ENCODE results near the gene PCARE. TPM values are rescaled to one million over a fixed set of nuclear protein-coding genes. Genes with fewer than 3 reads are reported as not detected.

Gene PCARE
- total RNA-seq, 1 donor from 2014 or later: not detected

GRCh38 chr2:29040552-29040951 lies 33.8 kb downstream of the PCARE start:
- DNase-seq (ENCODE audit: low spot score) (no peak), ATAC-seq (no peak)

GRCh38 chr2:29039718-29040480 lies 34.4 kb downstream of the PCARE start:
- DNase-seq (ENCODE audit: low spot score): no peak
- ATAC-seq: no peak

GRCh38 chr2:29035016-29035745 lies 39.1 kb downstream of the PCARE start:
- DNase-seq (ENCODE audit: low spot score) (no peak), ATAC-seq (no peak)

GRCh38 chr2:29033656-29034055 lies 40.7 kb downstream of the PCARE start:
- ATAC-seq (no peak), DNase-seq (ENCODE audit: low spot score) (no peak)

- DNase-seq (ENCODE audit: low spot score) (no peak), ATAC-seq (no peak)
These were observed 41.2 kb downstream of the PCARE start for GRCh38 chr2:29033172-29033571.

GRCh38 chr2:29032189-29032588 lies 42.1 kb downstream of the PCARE start:
- ATAC-seq: no peak

GRCh38 chr2:29031046-29031445 lies 43.3 kb downstream of the PCARE start:
- no peak for DNase-seq (ENCODE audit: low spot score)
- ATAC-seq: no peak

More at GRCh38 chr2:29032189-29032588, 42.1 kb downstream of the PCARE start:
- no peak for DNase-seq (ENCODE audit: low spot score)

GRCh38 chr2:29025711-29026110 lies 48.6 kb downstream of the PCARE start:
- DNase-seq (ENCODE audit: low spot score) (no peak), ATAC-seq (no peak)

GRCh38 chr2:29024882-29025430 lies 49.4 kb downstream of the PCARE start:
- DNase-seq (ENCODE audit: low spot score) (no peak), ATAC-seq (no peak)

- ATAC-seq: no peak
- DNase-seq (ENCODE audit: low spot score): no peak
These were observed 51.1 kb downstream of the PCARE start for GRCh38 chr2:29023188-29023587.

- DNase-seq (ENCODE audit: low spot score) (no peak), ATAC-seq (no peak)
These were observed 51.6 kb downstream of the PCARE start for GRCh38 chr2:29022679-29023078.

GRCh38 chr2:29021886-29022285 lies 52.4 kb downstream of the PCARE start:
- DNase-seq (ENCODE audit: low spot score): no peak
- ATAC-seq: no peak

GRCh38 chr2:29017716-29018435 lies 56.4 kb downstream of the PCARE start:
- DNase-seq (ENCODE audit: low spot score) (no peak), ATAC-seq (no peak)

GRCh38 chr2:29016504-29016903 lies 57.8 kb downstream of the PCARE start:
- ATAC-seq: peak; percentile 20

GRCh38 chr2:29015701-29016470 lies 58.4 kb downstream of the PCARE start:
- DNase-seq (ENCODE audit: low spot score) (no peak), ATAC-seq (no peak)

More at GRCh38 chr2:29016504-29016903, 57.8 kb downstream of the PCARE start:
- no peak for DNase-seq (ENCODE audit: low spot score)

- ATAC-seq (peak; percentile 45), DNase-seq (ENCODE audit: low spot score) (no peak)
These were observed 59.4 kb downstream of the PCARE start for GRCh38 chr2:29014811-29015421.

- no peak for DNase-seq (ENCODE audit: low spot score)
- no peak for ATAC-seq
These were observed 60.0 kb downstream of the PCARE start for GRCh38 chr2:29014331-29014730.

- no peak for ATAC-seq
- DNase-seq (ENCODE audit: low spot score): no peak
These were observed 61.1 kb downstream of the PCARE start for GRCh38 chr2:29013057-29013780.

GRCh38 chr2:29012211-29012681 lies 62.1 kb downstream of the PCARE start:
- ATAC-seq (no peak), DNase-seq (ENCODE audit: low spot score) (no peak)

All from left lobe of liver (tissue), 2 donors.